AG09319 (cell line): ENCODE measurements around the gene RAB40C.

Source experiments
- DNase-seq: peaks from one replicate; pipeline ENCODE4 v3.0.0-alpha.2; 2010; ENCODE audit warnings: low read depth; ENCODE audit errors: extremely low read depth
- CTCF ChIP-seq: IDR thresholded peaks from 2 replicates; pipeline ENCODE4 v1.5.1; 2011; ENCODE audit warnings: low read depth, mild to moderate bottlenecking, inconsistent platforms, low read length, moderate library complexity

Gene RAB40C

GRCh38 chr16:629185-629832, 39.4 kb downstream of the RAB40C start:
- no peak for DNase-seq
- no peak for TF ChIP-seq CTCF

GRCh38 chr16:629833-630248, 40.0 kb downstream of the RAB40C start:
- no peak for DNase-seq
- TF ChIP-seq CTCF: no peak

- TF ChIP-seq CTCF: no peak
These were observed 40.5 kb downstream of the RAB40C start for GRCh38 chr16:630249-630814.

GRCh38 chr16:630815-631405, 41.0 kb downstream of the RAB40C start, which contains the start of gene WFIKKN1:
Gene WFIKKN1, plus strand, starts transcription at chr16:630985. Its CDS starts 269 bp downstream, at chr16:631254.
- DNase-seq: no peak
- no peak for TF ChIP-seq CTCF

More at GRCh38 chr16:630249-630814, 40.5 kb downstream of the RAB40C start:
- DNase-seq: no peak

GRCh38 chr16:631808-632358, 42.0 kb downstream of the RAB40C start:
- no peak for DNase-seq
- no peak for TF ChIP-seq CTCF

GRCh38 chr16:632486-633335, 42.8 kb downstream of the RAB40C start:
- no peak for TF ChIP-seq CTCF
- no peak for DNase-seq
